ENCODE measurements around the gene SFXN5.
"Not testable (repeated sequence)": the region's sequence is repeated elsewhere in the genome, so short reads cannot be mapped to it uniquely, and the experiment has no call there.

The SFXN5 gene, protein sequence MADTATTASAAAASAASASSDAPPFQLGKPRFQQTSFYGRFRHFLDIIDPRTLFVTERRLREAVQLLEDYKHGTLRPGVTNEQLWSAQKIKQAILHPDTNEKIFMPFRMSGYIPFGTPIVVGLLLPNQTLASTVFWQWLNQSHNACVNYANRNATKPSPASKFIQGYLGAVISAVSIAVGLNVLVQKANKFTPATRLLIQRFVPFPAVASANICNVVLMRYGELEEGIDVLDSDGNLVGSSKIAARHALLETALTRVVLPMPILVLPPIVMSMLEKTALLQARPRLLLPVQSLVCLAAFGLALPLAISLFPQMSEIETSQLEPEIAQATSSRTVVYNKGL

DNA sequence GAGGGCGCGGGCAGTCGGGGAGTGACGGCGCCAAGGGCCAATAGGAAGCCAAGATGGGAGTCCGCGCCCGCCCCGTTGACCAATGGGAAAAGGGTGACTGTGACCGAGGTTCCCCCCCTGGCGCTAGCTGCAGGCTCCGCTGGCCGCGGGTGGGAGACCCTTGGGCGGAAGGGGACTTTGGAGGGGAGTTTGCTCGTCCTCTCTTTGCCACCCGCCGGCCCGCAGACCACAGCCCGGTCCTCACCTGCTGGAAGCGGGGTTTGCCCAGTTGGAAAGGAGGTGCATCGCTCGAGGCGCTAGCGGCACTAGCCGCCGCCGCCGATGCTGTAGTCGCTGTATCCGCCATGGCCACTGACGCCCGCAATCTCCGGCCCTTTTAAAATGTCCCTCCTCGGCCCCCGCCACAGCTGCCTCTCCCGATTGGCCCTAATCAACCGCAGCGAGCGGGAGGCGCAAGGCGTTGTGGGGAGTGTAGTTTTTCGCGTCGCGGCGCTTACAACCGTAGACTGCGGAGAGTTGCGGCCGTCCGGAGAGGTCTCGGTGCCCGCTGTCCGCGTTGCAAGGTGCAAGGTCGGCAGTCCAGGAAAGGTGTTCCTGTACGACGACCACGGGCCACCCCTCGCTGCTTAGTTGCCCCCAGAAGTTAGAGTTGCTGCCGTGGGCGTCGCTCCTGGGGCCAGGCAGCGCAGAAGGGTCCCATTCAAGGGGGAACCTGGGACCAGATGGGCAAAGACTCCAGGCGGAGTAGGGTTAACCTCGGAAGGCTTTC is at the start of gene SFXN5:
TSS of gene SFXN5 (minus strand) at position 353 of the 769 bp plus-strand sequence. CDS start at position 346, 7 bp downstream.
- DNase-seq (ENCODE audit: low read depth): peak; percentile 79

DNA sequence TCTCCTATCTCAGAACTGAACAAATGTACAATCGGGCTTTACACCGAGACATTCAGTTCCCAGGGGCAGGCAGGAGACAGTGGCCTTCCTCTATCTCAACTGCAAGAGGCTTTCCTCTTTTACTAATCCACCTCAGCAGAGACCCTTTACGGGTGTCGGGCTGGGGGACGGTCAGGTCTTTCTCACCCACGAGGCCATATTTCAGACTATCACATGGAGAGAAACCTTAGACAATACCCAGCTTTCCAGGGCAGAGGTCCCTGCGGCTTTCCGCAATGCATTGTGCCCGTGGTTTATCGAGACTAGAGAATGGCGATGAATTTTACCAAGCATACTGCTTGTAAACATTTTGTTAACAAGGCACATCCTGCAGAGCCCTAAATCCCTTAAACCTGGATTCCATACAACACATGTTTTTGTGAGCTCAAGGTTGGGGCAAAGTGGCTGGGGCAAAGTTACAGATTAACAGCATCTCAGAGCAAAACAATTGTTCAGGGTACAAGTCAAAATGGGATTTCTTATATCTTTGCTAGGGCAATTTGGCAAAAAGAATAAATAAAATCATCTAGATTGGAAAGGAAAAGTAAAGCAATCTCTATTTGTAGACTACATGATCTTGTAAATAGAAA is 48.2 kb upstream of the SFXN5 start:
- not testable (repeated sequence) for DNase-seq (ENCODE audit: low read depth)

DNA sequence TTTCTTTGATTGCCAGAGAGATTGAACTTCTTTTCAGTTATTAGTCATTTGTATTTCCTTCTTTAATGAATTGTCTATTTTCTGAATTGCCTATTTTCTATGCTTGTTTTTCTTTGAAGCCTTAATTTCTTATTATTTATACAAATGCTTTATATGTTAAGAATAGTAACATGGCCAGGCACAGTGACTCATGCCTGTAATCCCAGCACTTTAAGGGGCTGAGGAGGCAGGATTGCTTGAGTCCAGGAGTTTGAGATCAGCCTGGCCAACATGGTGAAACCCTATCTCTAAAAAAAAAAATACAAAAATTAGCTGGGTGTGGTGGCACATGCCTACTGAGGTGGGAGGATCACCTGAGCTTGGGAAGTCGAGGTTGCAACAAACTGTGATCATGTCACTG is 45.9 kb upstream of the SFXN5 start:
- no peak for DNase-seq (ENCODE audit: low read depth)

DNA sequence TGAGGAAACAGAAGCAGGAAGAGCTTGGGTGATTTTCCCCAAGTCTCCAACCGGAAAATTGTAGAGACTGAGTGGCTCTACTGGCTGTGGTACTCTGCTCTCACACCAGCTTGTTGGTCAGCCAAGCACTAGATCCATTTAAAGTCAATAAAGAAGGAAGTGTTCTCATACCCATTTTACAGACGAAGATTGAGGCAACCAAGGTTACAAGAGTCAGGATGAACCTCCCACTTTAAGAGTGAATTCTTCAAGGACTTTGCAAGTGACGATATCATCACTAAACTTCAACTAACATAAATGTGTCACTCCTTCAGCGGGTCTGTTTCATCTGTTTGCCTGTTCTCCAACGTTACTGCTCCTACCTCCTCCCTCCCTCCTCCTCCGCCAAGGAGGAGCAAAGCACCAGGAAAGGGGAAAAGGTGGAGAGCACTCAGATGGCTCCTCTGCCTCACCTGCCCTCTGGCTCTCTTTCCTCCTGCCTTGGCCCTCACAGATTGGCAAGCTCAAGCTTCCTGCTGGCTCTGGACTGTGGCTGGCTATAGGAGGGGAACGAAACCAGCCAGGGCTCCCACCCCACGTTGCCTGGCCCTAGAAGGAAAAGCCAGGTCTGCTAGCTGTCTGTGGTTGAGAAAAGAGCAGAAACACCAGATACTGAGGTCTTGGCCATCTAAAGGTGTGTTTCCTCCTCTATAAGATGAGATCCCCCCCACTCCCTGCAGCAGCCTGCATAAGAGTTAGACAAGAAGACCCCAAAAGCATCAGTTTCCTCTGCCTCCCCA is 44.9 kb upstream of the SFXN5 start:
- no peak for DNase-seq (ENCODE audit: low read depth)

DNA sequence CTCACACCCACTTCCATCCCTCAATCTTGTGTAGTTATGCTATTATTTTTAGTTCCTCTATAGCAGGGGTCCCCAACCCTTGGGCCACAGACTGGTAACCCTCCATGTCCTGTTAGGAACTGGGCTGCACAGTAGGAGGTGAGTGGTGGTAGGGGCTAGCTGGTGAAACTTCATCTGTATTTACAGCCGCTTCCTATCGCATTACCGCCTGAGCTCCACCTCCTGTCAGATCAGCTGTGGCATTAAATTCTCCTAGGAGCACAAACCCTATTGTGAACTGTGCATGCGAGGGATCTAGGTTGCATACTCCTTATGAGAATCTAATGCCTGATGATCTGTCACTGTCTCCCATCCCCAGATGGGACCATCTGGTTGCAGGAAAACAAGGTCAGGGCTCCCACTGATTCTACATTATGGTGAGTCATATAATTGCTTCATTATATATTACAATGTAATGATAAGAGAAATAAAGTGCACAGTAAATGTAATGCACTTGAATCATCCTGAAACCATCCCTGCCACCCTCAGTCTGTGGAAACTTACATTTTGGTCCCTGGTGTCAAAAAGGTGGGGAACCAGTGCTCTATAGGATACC is 42.9 kb upstream of the SFXN5 start:
- no peak for DNase-seq (ENCODE audit: low read depth)

DNA sequence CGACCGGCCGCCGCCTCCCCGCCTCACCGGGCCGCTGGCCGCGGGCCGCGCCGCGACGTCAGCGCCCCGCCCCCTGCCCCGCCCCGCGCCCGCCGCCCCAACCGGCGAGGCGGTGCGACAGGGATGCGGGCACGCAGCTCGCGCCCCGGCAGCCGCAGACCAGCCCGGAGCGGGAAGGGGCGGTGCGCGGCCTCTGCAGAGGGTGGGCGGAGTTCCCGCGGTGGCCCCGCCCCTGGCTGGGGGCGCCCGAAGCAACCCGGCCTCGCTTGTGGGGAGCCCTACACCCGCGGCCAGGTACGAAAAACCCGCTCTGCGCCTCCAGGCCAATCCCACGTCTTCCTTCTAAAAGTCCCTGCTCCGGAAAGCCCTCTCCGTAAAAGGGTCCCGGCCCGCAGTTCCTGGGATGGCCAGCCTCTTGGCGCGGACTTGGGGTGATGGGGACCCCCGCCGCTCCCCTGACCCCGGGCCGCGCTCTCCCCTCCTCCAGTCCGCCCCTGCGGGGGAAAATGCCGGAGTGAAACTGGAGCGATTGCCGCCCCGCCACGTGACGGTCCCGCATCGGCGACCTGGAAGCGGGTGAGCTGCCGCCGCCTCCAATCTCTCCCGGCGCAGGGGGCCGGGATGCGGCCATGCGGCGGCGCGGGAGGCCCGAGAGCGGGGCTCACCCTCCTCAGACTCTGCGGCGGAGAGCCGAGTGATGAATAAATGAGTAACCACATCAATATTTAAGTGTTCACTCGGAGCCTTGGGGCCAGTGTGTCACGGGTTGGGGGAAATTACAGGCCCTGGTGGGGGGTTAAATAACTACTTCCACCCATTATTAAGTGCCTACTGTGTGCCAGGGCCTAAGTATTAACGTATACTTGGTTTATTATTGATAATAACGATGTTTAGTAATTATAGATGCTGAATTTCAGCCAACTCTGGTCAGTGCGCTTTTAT is 41.7 kb upstream of the SFXN5 start, which contains the start of gene RAB11FIP5:
TSS of gene RAB11FIP5 (minus strand) at position 36 of the 942 bp plus-strand sequence. CDS start 171 bp downstream, outside the sequence.
- no peak for DNase-seq (ENCODE audit: low read depth)

DNA sequence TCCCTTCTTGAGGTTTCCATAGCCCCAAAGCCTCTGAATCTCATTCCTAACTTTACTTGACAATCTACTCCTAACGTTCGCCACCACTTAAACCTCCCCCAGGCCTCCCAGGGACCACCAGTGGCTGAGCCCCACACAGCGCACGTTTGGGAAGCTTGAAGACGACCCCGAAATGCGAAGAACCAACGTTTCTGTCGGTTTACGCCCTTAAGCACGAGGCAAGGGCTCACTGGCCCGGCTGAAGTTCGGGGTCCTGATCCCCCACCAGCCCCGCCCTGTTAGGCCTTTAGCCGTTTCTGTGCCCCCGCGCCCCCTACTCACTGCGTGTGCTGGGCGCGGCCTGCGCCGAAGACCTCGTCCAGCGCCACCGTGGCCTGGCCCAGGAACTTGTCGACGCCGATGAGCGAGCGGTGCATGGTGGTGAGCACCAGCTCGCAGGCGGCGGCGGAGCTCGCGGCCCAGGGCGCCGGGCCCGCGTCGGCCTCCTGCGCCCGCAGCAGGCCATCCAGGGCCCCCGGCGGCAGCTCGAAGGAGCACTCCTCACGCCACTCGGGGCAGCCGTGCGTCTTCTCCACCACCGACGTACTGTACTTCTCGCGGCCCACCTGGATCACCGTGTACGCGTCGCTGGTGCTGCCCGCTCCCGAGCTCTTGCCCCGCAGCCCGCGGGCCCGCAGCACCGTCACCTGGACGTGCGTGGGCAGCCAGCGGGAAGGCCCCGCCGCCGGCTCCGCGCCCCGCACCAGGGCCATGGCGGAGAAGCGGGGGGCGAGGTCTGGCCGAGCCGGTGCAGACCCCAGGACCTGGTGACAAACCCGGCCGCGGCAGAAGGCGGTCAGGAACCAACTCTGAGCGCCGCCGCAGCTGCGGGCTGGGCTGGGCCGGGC is 40.8 kb upstream of the SFXN5 start:
- DNase-seq (ENCODE audit: low read depth): no peak

DNA sequence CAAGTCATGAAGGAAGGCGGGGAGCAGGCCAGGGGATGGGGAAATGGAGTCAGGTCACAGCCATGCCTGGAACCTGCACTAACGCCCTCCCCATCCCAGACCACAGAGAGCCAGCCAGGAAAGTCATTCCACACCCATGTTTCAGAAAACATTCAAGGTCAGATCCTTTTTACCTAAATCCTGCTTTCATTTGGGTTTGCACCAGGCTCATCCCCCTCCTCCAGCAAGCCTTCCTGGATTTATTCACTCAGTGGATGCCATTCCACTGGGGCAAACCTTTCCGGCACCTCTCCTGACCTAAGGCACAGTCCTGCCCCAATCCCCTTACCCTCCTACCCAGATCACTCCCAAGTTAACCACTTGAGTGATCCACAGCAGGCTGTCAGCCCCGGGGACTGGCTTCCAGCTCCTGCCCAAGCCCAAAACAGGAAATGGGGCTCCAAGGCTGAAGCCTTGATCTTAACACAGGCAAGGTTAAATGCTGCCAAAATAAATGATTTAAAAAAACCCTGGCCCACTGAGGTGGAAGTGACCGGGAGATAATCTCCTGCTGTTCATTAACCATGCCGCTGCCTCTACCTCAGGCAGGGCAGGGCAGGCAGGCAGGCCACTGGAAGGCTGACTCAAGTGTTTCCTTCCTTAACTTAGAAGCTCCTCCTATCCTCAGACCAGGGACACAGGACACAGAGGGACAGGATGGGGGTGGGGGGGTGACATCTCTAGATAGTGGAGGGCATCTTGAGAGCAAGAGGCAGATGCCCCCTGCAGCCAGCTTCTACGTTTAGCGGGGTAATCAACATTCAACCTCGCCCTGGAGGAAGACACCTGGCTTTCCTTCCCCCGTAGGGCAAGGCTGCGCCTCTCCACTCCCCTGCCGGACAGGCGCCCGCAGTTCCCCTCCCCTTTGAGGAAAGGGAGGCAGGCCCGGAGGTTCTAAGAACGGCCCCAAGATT is 39.8 kb upstream of the SFXN5 start:
- no peak for DNase-seq (ENCODE audit: low read depth)

DNA sequence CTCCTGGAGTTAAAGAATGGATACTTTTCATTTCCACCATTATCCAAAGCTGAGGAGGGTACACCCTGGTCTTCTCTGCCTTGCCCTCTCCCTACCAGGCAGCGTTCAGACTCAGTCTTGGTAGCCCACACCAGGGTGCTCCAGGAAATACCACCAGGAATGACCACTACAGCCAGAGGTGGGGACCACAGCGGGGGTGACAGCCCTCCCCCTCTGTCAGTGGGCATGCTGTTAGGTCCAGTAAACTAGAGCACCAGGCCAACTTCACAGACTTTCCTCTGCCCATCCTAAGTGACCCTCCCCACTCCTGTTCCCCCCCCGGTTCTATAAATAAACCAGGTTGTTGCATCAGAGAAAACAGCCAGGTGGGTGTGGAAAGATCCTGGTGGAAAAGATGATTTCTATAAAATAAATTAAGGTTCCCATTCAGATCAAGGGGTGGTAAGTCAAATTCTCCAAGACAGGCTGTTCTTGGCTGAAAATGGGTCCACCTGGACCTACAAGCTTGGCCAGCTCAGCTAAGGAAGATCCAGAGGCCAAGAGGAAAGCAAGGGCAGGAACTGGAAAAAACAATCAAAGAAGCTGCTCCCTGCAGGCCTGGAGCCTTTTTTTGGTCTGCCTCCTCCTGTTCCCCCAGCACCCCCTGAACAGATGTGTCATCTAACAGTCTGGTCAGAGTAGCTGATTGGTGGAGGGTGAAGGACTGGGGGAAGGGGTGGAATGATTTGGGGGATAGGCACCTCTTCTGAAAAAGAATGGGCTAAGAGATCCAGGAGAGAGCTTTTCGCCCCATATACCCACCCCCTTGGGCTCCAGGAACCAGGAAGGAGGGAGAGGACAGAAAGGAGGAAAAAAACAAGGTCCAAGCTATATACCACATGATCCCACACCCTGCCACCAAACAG is 38.9 kb upstream of the SFXN5 start:
- no peak for DNase-seq (ENCODE audit: low read depth)

DNA sequence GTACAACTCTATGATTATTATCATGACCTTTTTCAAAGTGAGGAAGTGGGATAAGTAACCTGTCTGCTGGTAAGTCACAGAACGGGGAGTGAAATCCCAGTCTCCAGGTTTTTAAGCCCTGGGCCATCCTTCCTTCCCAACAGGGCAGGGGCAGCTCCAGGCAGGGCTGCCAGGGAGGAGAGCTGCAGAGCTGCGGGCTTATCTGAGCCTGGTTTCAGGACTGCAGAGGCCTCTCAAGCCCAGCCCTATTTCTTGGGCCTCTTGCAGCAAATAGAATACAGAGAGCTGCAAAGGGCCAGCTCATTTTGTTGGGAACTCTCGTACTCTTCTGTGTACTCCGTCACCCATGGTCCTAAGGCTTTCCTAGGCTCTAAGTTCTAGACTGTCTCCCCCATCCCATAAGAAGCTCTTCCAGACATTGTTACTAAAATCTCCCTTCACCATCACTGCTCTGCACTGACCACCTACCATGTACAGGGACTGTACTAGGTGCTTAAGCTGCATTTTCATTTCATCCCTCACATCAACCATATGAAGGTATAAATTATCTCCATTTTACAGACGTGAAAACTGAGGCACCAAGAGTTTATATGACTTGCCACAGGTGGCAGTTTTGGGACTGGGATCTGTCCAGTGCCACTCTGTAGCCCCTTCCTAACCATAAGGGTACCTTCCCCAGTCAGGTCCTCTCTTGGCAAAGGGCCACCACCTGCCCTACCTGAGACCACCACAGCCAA is 38.1 kb upstream of the SFXN5 start:
- DNase-seq (ENCODE audit: low read depth): no peak

DNA sequence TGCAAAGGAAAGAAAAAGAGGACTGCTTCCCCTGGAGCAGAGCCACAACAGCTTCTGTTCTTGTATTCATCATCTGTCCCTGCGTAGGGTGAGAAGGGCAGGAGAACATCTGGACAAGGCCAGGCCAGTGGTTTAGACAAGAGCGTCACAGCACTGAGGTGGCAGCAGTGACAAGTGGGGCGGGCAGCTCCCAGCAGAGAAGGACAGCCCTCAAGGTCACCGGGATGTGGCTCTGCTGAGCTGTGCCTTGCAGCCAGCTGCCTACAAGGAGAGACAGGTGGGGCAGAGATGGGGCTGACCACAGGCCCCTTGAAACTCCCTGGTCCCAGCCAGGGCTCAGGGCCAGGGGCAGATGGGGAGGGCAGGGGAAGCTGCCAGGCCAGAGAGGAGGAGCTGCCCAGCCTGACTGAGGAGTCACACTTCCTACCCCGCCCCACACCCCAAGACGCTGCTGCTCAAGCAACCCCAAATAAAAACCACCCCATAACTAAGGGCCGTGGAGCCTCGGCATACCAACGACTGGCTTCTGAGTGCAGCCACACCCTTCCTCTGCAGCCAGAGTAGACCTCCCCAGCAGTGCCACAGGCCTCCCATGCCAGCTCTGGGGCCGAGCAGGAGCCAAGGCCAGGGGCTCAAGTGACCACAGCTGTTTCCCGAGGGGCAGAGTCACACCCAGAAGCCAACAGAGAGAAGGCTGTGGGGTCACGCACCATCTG is 35.9 kb upstream of the SFXN5 start:
- no peak for DNase-seq (ENCODE audit: low read depth)

DNA sequence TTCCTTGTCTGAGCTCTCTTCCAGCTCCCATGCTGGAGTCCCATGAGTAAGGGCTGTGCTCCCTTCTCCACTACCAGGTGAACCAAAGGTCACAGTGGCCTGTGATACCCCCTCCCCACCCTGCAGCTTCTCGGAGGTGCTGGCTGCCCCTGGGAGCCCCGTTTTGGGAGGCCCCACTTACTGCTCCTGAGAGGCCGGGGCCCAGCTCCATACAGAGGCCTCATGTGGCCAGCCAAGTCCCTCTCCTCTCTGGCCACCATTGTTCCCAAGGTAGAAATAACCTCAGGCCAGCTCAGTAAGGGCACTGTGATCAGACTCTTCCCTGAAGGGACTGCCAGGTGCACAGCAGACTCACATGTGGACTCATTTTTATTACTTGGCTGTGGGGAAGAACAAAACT is 35.3 kb upstream of the SFXN5 start:
- DNase-seq (ENCODE audit: low read depth): no peak

DNA sequence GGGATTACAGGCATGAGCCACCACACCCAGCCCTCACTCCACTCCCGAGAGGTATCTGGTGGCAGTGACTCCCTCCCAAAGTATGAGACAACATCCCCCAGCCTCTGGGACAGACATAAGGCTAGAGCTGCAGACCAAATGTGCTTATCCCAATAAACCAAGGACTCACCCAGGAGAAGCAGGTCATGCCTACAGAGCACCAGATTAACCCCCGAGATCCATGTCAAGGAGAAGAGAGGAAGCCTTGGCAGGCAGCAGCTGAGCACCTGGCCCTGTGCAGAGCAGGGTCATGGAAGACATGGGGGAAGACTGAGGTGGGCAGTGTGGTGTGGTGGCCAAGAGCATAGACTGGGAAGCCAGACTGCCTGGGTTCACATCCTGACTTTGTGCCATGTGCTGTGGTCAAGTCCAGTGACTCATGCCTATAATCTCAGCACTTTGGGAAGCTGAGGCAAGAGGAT is 34.0 kb upstream of the SFXN5 start:
- DNase-seq (ENCODE audit: low read depth): no peak

DNA sequence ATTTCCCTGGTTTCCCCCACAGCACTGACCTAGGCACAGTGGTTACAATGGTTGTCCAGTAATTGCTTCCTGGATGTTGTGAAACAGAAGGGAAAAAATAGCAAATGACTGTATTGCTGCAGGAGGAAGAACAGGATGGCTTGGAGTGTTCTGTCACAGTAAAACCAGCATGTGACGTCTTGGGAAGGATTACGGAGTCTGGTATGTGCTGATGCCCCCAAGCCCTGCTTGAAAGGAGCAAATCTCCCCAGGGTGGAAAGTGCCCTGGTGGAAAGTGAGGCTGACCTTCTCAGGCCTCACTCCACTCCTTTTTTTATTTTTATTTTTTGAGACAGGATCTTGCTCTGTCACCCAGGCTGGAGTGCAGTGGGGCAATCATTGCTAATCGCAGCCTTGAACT is 33.4 kb upstream of the SFXN5 start:
- no peak for DNase-seq (ENCODE audit: low read depth)

DNA sequence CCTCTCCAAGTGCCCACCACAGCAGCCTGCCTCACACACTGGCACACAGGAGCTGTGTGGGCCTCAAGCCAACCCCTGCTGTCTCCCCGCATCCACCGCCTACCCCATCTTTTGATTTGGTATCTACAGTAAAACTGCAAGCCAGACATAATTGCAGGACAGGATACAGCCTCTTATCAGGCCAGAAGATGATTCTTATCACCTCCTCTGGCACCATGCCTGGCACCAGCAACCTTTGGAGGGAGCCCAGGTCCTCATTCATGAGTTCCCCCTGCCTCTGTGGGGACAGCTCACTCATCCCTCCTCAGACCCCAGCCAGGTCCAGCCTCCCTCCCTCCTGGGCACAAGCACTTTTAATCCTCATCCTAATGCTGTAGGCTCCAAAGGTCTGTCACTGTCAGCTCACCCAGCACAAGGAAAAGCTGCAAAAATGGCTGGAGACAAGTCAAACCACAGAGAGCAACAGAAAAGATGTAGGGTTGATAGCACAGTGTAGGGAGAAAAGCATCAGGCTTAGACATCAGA is 31.6 kb upstream of the SFXN5 start:
- DNase-seq (ENCODE audit: low read depth): no peak

Measured in HS-5 (cell line).